GM12872 (cell line): ENCODE data around the gene APOF.

Source experiments
- TF ChIP-seq, protein P1 (sequence below): IDR thresholded peaks from 3 replicates; pipeline ENCODE4 v1.5.1; 2011; ENCODE audit warnings: low read depth, mild to moderate bottlenecking, low read length, moderate library complexity; ENCODE audit not compliant: insufficient read depth

APOF gene, protein sequence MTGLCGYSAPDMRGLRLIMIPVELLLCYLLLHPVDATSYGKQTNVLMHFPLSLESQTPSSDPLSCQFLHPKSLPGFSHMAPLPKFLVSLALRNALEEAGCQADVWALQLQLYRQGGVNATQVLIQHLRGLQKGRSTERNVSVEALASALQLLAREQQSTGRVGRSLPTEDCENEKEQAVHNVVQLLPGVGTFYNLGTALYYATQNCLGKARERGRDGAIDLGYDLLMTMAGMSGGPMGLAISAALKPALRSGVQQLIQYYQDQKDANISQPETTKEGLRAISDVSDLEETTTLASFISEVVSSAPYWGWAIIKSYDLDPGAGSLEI

DNA sequence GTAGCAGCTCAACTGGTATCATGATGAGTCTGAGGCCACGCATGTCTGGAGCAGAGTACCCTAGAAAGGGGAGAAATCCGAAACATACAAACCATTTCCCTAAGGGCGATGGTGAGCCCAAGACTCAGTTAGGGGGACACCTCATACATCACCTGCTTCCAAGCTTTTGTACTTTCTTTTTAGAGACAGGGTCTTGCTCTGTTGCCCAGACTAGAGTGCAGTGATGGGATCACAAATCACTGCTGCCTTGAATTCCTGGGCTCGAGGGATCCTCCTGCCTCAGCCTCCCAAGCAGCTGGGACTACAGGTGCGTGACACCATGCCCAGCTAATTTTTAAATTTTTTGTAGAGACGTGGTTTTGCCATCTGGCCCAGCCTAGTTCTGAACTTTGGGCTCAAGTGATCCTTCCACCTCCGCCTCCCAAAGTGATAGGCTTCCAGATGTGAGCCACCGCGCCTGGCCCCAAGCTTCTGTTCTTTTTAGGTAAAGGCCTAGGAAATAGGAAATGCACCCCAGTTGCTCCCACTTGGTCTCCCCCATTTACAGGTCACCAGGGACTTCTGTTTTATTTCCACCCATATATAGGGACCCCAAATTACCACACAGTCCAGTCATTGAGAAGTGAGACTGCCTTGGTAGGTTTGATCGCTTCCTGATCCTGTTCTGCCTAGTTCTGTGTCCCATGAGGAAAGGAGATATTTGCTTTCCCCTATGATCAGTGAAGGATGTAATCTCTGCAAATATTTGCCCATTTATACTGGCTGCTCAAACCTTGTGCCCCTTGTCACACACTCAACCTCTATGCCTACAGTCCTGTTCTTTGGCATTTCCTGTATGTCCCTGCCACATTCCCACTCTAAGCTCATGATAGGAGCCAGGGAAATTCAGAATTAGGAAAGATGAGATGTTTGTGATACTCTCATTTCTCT lies at the start of gene APOF:
TSS of gene APOF (minus strand) at position 728 of the 930 bp plus-strand sequence. CDS start at position 616, 112 bp downstream.
- TF ChIP-seq, protein P1, sequence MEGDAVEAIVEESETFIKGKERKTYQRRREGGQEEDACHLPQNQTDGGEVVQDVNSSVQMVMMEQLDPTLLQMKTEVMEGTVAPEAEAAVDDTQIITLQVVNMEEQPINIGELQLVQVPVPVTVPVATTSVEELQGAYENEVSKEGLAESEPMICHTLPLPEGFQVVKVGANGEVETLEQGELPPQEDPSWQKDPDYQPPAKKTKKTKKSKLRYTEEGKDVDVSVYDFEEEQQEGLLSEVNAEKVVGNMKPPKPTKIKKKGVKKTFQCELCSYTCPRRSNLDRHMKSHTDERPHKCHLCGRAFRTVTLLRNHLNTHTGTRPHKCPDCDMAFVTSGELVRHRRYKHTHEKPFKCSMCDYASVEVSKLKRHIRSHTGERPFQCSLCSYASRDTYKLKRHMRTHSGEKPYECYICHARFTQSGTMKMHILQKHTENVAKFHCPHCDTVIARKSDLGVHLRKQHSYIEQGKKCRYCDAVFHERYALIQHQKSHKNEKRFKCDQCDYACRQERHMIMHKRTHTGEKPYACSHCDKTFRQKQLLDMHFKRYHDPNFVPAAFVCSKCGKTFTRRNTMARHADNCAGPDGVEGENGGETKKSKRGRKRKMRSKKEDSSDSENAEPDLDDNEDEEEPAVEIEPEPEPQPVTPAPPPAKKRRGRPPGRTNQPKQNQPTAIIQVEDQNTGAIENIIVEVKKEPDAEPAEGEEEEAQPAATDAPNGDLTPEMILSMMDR, result no peak

DNA sequence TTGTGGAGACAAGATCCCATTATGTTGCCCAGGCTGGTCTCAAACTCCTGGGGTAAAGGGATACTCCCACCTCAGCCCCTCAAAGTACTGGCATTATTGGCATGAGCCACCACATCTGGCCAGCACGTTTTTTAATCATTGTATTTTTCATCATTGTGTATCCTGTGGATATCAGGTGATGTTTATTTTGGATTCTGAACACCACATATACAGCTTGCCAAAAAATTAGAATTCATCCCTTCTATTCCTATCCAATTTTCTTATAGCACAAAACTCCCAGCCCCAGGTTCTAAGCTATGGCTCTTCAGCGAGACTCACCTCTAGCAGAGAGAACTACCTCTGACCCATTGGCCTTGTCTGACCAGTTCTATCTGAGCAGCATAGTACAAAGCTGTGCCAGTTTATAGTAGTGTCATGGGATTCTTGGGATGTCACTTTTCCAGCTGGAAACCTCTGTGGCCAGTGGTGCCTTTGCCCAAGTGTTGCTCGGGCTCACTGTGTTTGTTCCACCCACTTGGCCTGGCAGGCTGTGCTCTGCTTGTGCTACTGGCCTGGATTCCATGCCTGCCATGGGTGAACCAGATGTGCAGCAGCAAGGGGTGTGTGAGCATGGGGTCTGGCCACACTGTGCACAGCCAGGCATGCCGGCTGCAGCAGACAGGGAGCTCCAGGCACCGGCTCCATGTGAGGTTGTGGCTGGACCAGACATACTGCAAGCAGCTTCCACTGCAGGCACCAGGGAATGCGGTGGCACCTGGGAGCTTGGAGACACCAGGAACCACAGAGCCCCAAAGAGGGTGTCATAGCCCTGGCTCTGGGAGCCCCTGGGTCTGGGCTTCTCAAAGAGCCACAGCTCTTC lies 49.4 kb upstream of the APOF start:
- TF ChIP-seq, protein P1, result no peak

DNA sequence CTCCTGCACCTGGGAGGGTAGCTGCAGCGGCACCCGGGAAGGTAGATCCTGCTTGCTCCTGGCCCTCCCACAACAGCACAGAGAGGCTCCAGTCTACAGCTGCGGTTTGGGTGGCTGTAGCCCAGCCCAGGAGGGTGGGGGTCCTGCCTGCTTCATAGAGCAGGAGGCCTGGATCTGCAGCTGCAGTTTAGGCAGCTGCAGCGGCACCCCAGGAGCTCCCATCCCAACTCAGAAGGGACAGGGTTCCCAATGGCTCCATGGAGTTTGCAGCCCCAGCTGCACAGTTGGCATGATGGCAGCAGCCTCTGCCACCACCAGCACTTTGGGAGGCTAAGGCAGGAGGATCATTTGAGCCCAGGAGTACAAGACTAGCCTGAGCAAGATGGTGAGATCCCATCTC lies 48.1 kb upstream of the APOF start:
- TF ChIP-seq, protein P1, result no peak

DNA sequence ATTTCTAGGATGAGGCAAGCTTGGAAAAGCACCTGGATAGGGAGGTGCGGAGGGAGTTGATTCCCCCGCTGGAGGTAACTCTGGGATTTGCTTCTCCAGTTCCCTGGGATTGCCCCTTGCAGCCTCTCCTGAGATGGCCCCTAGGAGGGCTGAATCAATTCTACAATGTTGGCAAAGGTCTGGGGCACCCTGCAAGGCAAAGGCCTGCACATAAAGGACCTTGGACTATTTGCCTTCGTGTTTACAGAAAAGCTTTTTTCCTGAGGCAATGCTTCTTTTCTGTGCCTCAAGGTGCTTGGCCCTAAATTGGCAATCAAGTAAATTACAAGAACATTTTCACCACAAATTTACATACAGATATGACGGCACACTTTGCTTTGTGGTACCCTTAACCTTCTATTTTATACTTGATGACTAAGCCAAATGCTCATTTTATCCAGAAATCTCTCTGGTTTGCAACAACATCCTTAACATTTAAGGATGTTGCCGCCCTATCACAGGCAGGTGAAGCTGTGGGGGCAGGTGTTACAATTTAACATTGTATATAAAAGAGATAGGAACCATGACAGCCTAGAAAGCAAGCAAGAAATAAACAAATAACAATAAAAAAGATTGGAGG lies 46.3 kb upstream of the APOF start:
- TF ChIP-seq, protein P1, result no peak

DNA sequence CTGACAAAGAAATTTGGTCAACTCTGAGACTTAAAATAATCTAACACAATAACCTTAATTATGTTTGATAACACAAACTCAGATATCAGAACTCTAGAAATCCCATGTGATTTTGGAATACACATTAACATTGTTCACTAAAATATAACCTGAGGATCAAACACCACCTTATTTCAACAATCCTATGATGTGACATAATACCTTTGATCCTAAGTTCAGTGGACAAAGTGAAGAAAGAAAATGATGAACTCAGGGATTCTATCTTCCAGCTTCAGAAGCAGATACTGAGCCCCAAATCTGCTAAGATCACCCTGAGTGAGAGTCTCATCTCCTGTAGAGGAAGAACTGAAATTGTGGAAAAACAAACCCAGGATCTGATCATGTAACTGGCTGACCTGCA lies 35.7 kb upstream of the APOF start:
- TF ChIP-seq, protein P1, result no peak

DNA sequence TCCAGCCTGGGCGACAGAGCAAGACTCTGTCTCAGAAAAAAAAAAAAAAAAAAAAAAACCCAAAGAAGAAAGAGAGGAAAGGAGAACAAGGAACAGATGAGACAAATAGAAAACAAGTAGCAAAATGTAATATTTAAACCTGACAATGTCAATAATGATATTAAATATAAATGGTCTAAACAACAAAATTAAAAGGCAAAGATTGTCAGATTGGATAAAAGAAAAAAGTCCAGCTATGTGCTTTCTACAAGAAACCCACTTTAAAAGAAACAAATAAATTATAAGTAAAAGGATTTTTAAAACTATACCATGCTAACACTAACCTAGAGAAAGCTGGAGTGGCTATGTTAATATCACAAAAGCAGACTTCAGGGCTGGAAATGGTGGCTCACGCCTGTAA lies 29.7 kb upstream of the APOF start:
- TF ChIP-seq, protein P1, result no peak
